Measurements from ENCODE around the gene OSBPL1A.

The OSBPL1A gene

GRCh38 chr18:24341361-24341760, 56.3 kb downstream of the OSBPL1A start:
- no peak for DNase-seq (ENCODE audit: low spot score)

GRCh38 chr18:24333084-24333483, 64.5 kb downstream of the OSBPL1A start:
- DNase-seq (ENCODE audit: low spot score), result no peak

GRCh38 chr18:24326211-24326610, 71.4 kb downstream of the OSBPL1A start:
- no peak for DNase-seq (ENCODE audit: low spot score)

GRCh38 chr18:24322584-24323136, 75.0 kb downstream of the OSBPL1A start:
- DNase-seq (ENCODE audit: low spot score), result no peak

GRCh38 chr18:24321071-24321470, 76.6 kb downstream of the OSBPL1A start:
- no peak for DNase-seq (ENCODE audit: low spot score)

- DNase-seq (ENCODE audit: low spot score), result no peak
Measured at GRCh38 chr18:24319757-24320156, 77.9 kb downstream of the OSBPL1A start.

GRCh38 chr18:24317370-24317769, 80.3 kb downstream of the OSBPL1A start:
- no peak for DNase-seq (ENCODE audit: low spot score)

- no peak for DNase-seq (ENCODE audit: low spot score)
Measured at GRCh38 chr18:24315170-24315569, 82.5 kb downstream of the OSBPL1A start.

- no peak for DNase-seq (ENCODE audit: low spot score)
Measured at GRCh38 chr18:24306201-24306600, 91.4 kb downstream of the OSBPL1A start.

GRCh38 chr18:24300703-24301102, 96.9 kb downstream of the OSBPL1A start:
- DNase-seq (ENCODE audit: low spot score), result no peak

GRCh38 chr18:24296276-24296675, 101.3 kb downstream of the OSBPL1A start:
- DNase-seq (ENCODE audit: low spot score), result no peak

GRCh38 chr18:24293254-24293653, 104.4 kb downstream of the OSBPL1A start:
- no peak for DNase-seq (ENCODE audit: low spot score)

GRCh38 chr18:24278591-24278990, 119.0 kb downstream of the OSBPL1A start:
- DNase-seq (ENCODE audit: low spot score), result no peak

- DNase-seq (ENCODE audit: low spot score), result no peak
Measured at GRCh38 chr18:24277516-24278195, 120.0 kb downstream of the OSBPL1A start.

GRCh38 chr18:24276994-24277393, 120.6 kb downstream of the OSBPL1A start:
- DNase-seq (ENCODE audit: low spot score), result no peak

GRCh38 chr18:24274837-24275236, 122.8 kb downstream of the OSBPL1A start:
- no peak for DNase-seq (ENCODE audit: low spot score)

GRCh38 chr18:24273596-24273995, 124.0 kb downstream of the OSBPL1A start:
- no peak for DNase-seq (ENCODE audit: low spot score)

- DNase-seq (ENCODE audit: low spot score), result no peak
Measured at GRCh38 chr18:24272229-24272525, 125.4 kb downstream of the OSBPL1A start.

- DNase-seq (ENCODE audit: low spot score), result peak; percentile 4
Measured at GRCh38 chr18:24271381-24272228, 126.0 kb downstream of the OSBPL1A start.

- DNase-seq (ENCODE audit: low spot score), result no peak
Measured at GRCh38 chr18:24270937-24271380, 126.7 kb downstream of the OSBPL1A start.

GRCh38 chr18:24270358-24270936, 127.2 kb downstream of the OSBPL1A start:
- no peak for DNase-seq (ENCODE audit: low spot score)

GRCh38 chr18:24268784-24269550, 128.7 kb downstream of the OSBPL1A start:
- no peak for DNase-seq (ENCODE audit: low spot score)

Measured in hematopoietic multipotent progenitor cell treated with erythropoietin and hydrocortisone succinate and interleukin-3 and kit ligand, for 15 days (in vitro differentiated cells).